K562 (cell line): ENCODE measurements around the gene CHST14. TPM values are rescaled to one million over a fixed set of nuclear protein-coding genes. Genes with fewer than 3 reads are reported as not detected.
A peak's percentile ranks its signal among the peaks of the same experiment; 100 is the strongest.

Experiments
- BDP1 ChIP-seq: IDR thresholded peaks from 3 replicates; pipeline ENCODE4 v1.6.1; 2011; ENCODE audit not compliant: insufficient read length, insufficient read depth
- CBFB ChIP-seq: sonication (generic); formaldehyde crosslinking; IDR thresholded peaks from 2 replicates; pipeline ENCODE4 v1.4.0; 2020; ENCODE audit warnings: mild to moderate bottlenecking, missing genetic modification reagents
- DEAF1 ChIP-seq: fragments of 450-650 bp; formaldehyde crosslinking; IDR thresholded peaks from 2 replicates; pipeline ENCODE4 v1.4.0; 2020; ENCODE audit warnings: mild to moderate bottlenecking, moderate library complexity
- EHMT2 ChIP-seq: fragments of 450-650 bp; IDR thresholded peaks from 2 replicates; pipeline ENCODE4 v1.6.1; 2018; ENCODE audit warnings: antibody characterized with exemption
- HBP1 ChIP-seq: fragments of 450-650 bp; formaldehyde crosslinking; IDR thresholded peaks from 2 replicates; pipeline ENCODE4 v1.4.0; 2022; ENCODE audit warnings: missing genetic modification characterization
- HDAC1 ChIP-seq, 2 experiments: fragments of 450-650 bp; IDR thresholded peaks; 2 replicates each; pipeline ENCODE4 v1.6.1; 2016 to 2017; ENCODE audit warnings: inconsistent platforms in 1 of 2, mild to moderate bottlenecking in 1 of 2, moderate library complexity in 1 of 2
- HNRNPLL ChIP-seq: fragments of 200-400 bp; formaldehyde crosslinking; IDR thresholded peaks from 2 replicates; pipeline ENCODE4 v1.6.1; 2017; ENCODE audit warnings: low read length, low read depth, mild to moderate bottlenecking; ENCODE audit not compliant: poor library complexity, severe bottlenecking
- KDM5B ChIP-seq: fragments of 200-600 bp; sonication (generic); IDR thresholded peaks from 2 replicates; pipeline ENCODE4 v1.6.1; 2012; ENCODE audit warnings: low read depth, mild to moderate bottlenecking, moderate library complexity, low read length, control low read depth, inconsistent platforms; ENCODE audit not compliant: insufficient replicate concordance
- MXI1 ChIP-seq: IDR thresholded peaks from 2 replicates; pipeline ENCODE4 v1.6.1; 2011; ENCODE audit warnings: low read depth, mild to moderate bottlenecking, improper control_type of control experiment, low read length
- NCOA2 ChIP-seq, 2 experiments: fragments of 450-650 bp; IDR thresholded peaks; 2 replicates each; pipeline ENCODE4 v1.6.1; 2018; ENCODE audit warnings: mild to moderate bottlenecking in 2 of 2, moderate library complexity in 1 of 2; ENCODE audit not compliant: partially characterized antibody in 2 of 2
- NCOA4 ChIP-seq: fragments of 450-650 bp; IDR thresholded peaks from 2 replicates; pipeline ENCODE4 v1.6.1; 2018; ENCODE audit warnings: mild to moderate bottlenecking; ENCODE audit not compliant: partially characterized antibody
- NRF1 ChIP-seq, 2 experiments: fragments of 450-650 bp; IDR thresholded peaks in 1 of 2; conservative IDR thresholded peaks in 1 of 2; 2 replicates each; pipeline ENCODE4 v1.6.1; 2014; ENCODE audit warnings: mild to moderate bottlenecking in 2 of 2
- POLR2A ChIP-seq: fragments of 450-650 bp; conservative IDR thresholded peaks from 2 replicates; pipeline ENCODE4 v1.6.1; 2016
- RBBP5 ChIP-seq: fragments of 200-600 bp; sonication (generic); IDR thresholded peaks from 2 replicates; pipeline ENCODE4 v1.6.1; 2012; ENCODE audit warnings: borderline replicate concordance, mild to moderate bottlenecking, low read length, control low read depth, inconsistent platforms; ENCODE audit not compliant: insufficient read depth, poor library complexity, severe bottlenecking
- TARDBP ChIP-seq: fragments of 450-650 bp; IDR thresholded peaks from 2 replicates; pipeline ENCODE4 v1.6.1; 2016
- ZNF3 ChIP-seq: fragments of 250-450 bp; sonication (Bioruptor Pico); IDR thresholded peaks from 2 replicates; pipeline ENCODE4 v1.5.0; 2021; ENCODE audit warnings: mild to moderate bottlenecking, moderate library complexity
- polyA plus RNA-seq, 8 experiments: library from polyadenylated mRNA; depleted of rRNA in 4 of 8; stranded (reverse) in 5 of 8; unstranded in 3 of 8; fragments of >200 nt; fragmentation: Nextera tagmentation in 2 of 8; fragmentation: Illumina TruSeq in 1 of 8; extraction: Ambion mirVana in 2 of 8; extraction: Trizol in 1 of 8; gene quantifications; 2 replicates each; pipeline versions ENCODE4 v1.2.1 to v1.2.3, GENCODE V29; 2011 to 2014; ENCODE audit warnings: inconsistent platforms in 1 of 8, missing spikeins in 1 of 8
- total RNA-seq, 7 experiments: library from RNA; depleted of rRNA in 6 of 7; stranded (reverse); fragments of >200 nt in 6 of 7; fragmentation: Illumina TruSeq in 2 of 7; extraction: Trizol in 2 of 7; gene quantifications; 2 replicates each; pipeline versions ENCODE4 v1.2.1 to v1.2.3, GENCODE V29; 2011 to 2021; ENCODE audit warnings: low replicate concordance in 1 of 7
- TF ChIP-seq, protein P1 (sequence below), 2 experiments: fragments of 450-650 bp; IDR thresholded peaks; 2 replicates each; pipeline ENCODE4 v1.6.1; 2016
- TF ChIP-seq, protein P2 (sequence below), 2 experiments: IDR thresholded peaks; 2 replicates each; pipeline ENCODE4 v1.6.1; 2012; ENCODE audit warnings: improper control_type of control experiment in 2 of 2, low read depth in 2 of 2, low read length in 2 of 2, borderline replicate concordance in 1 of 2

CHST14 gene
- total and polyA plus RNA-seq, 9 of the 15 experiments (the other 6 are each of a cell fraction or from before 2014, with no cell fraction given) = 1.6 to 12.1 (median 4.5) TPM

DNA sequence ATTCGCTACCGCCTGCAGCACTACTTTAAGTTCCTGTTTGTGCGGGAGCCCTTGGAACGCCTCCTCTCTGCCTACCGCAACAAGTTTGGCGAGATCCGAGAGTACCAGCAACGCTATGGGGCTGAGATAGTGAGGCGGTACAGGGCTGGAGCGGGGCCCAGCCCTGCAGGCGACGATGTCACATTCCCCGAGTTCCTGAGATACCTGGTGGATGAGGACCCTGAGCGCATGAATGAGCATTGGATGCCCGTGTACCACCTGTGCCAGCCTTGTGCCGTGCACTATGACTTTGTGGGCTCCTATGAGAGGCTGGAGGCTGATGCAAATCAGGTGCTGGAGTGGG is 995 bp downstream of the CHST14 start (continued):
- TF ChIP-seq CBFB (CRISPR knock-in tag) = no peak
- TF ChIP-seq DEAF1 (CRISPR knock-in tag) = no peak
- TF ChIP-seq HBP1 (CRISPR knock-in tag) = no peak
- TF ChIP-seq BDP1 = no peak
- peak in 1 of 2 experiments; percentile 29; a peak in 1 of 4 replicates for TF ChIP-seq NRF1 (conservative IDR thresholded peaks at IDR 0.05 in 1 of 2, IDR thresholded peaks at IDR 0.05 in 1 of 2)
- 0 out of 2 replicates have a peak, but pooled peaks have one; percentile 10 for TF ChIP-seq TARDBP
- 0 out of 2 replicates have a peak, but pooled peaks have one; percentile 19 for TF ChIP-seq POLR2A
- TF ChIP-seq HDAC1 (IDR thresholded peaks at IDR 0.05) = no peak
- TF ChIP-seq NCOA2 (IDR thresholded peaks at IDR 0.05; ENCODE audit: partially characterized antibody in 2 of 2) = no peak
- TF ChIP-seq, protein P1, sequence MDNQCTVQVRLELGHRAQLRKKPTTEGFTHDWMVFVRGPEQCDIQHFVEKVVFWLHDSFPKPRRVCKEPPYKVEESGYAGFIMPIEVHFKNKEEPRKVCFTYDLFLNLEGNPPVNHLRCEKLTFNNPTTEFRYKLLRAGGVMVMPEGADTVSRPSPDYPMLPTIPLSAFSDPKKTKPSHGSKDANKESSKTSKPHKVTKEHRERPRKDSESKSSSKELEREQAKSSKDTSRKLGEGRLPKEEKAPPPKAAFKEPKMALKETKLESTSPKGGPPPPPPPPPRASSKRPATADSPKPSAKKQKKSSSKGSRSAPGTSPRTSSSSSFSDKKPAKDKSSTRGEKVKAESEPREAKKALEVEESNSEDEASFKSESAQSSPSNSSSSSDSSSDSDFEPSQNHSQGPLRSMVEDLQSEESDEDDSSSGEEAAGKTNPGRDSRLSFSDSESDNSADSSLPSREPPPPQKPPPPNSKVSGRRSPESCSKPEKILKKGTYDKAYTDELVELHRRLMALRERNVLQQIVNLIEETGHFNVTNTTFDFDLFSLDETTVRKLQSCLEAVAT (IDR thresholded peaks at IDR 0.05) = 0 out of 4 replicates have a peak, but pooled peaks of 1 of the 2 experiments have one; percentile 15
- peak; percentile 4 for TF ChIP-seq KDM5B
- TF ChIP-seq, protein P2, sequence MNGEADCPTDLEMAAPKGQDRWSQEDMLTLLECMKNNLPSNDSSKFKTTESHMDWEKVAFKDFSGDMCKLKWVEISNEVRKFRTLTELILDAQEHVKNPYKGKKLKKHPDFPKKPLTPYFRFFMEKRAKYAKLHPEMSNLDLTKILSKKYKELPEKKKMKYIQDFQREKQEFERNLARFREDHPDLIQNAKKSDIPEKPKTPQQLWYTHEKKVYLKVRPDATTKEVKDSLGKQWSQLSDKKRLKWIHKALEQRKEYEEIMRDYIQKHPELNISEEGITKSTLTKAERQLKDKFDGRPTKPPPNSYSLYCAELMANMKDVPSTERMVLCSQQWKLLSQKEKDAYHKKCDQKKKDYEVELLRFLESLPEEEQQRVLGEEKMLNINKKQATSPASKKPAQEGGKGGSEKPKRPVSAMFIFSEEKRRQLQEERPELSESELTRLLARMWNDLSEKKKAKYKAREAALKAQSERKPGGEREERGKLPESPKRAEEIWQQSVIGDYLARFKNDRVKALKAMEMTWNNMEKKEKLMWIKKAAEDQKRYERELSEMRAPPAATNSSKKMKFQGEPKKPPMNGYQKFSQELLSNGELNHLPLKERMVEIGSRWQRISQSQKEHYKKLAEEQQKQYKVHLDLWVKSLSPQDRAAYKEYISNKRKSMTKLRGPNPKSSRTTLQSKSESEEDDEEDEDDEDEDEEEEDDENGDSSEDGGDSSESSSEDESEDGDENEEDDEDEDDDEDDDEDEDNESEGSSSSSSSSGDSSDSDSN (IDR thresholded peaks at IDR 0.05; ENCODE audit: borderline replicate concordance in 1 of 2, low read depth in 2 of 2, low read length in 2 of 2) = 0 out of 4 replicates have a peak, but pooled peaks of 1 of the 2 experiments have one; percentile 2
- TF ChIP-seq NCOA4 = no peak
- no peak for TF ChIP-seq MXI1
- peak; percentile 62 for TF ChIP-seq RBBP5
- peak; percentile 2 for TF ChIP-seq HNRNPLL
- TF ChIP-seq EHMT2 = no peak
- no peak for TF ChIP-seq ZNF3 (CRISPR knock-in tag)
